ENCODE results near the gene TUBE1.
"Not testable (repeated sequence)": the region's sequence is repeated elsewhere in the genome, so short reads cannot be mapped to it uniquely, and the experiment has no call there.

TUBE1 gene, protein sequence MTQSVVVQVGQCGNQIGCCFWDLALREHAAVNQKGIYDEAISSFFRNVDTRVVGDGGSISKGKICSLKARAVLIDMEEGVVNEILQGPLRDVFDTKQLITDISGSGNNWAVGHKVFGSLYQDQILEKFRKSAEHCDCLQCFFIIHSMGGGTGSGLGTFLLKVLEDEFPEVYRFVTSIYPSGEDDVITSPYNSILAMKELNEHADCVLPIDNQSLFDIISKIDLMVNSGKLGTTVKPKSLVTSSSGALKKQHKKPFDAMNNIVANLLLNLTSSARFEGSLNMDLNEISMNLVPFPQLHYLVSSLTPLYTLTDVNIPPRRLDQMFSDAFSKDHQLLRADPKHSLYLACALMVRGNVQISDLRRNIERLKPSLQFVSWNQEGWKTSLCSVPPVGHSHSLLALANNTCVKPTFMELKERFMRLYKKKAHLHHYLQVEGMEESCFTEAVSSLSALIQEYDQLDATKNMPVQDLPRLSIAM
- total RNA-seq: 26.8 to 27.1 reads per million in 2 donors

DNA sequence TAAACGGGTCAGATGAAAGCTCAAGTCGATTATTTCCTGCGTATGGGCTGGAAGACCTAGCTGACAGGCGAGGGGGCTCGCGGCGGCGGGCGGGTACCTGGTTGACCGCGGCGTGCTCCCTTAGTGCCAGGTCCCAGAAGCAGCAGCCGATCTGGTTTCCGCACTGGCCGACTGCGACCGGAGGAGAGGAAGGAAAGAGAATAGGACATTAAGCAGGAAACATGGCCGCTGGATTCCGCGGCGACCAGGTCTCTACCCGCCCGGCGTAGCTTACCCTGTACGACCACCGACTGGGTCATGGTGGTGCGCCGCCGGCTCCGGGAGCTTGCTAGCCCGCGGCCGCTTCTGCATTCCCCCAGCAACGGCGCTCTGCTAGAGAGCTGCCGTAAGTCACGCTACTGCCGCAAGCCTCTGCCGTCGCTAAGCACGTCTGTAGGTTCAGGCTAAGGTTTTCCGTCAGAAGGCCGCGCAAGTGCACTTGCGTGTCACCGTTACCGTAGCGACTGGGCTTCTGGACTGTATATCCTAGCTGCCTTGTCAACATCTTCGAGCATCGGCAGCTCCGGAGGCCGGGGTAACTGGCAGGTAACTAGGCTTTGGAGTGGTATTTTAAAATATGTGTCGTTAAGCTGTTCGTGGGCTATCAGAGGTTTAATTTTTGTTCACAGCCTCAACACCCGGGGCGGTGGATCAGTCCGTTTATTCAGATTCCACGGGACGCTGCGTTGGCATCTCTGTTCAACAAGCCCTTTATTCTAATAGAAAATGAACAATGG, at the start of gene TUBE1, which contains the start of gene FAM229B:
TUBE1 (minus strand) TSS at position 347 of the 776 bp plus-strand sequence; CDS start at position 299, 48 bp downstream.
FAM229B (plus strand) TSS at position 456 of the 776 bp plus-strand sequence. CDS start 11,693 bp downstream, outside the sequence.
- peak; percentile 70 to 98 (median 86) for DNase-seq

DNA sequence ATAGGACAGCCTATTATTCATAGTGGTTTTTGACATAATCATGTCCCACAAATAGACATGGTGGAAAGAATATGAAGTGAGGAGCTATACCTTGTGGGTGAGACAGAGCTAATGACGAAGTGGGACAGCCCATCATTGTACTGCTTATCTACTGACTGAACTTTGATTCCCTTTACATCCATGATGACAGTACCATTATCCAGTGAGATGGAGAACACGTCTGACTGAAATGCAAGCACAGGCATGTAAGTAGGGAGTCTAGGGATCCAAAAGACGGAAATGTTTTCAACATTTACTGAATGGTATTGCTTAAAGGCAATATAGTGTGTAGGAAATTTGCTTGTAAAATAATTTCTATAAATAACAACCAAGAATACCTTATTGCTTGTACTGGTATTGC, 43.6 kb upstream of the TUBE1 start:
- DNase-seq: no peak

DNA sequence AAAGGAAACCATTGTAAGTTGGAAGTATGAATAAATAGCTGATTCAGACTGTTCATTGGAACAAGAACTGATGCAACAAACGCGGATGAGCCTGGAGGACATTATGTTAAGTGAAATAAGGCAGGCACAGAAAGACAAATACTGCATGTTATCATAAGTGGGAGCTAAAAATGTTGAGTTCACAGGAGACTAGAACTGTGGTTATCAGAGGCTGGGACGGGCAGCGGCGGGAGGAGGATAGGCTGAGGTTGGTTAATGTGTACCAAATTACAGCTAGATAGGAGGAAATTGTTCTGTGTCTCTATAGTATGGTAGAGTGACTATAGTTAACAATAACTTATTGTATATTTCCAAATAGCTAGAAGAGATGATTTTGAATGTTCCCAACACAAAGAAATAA, 40.9 kb upstream of the TUBE1 start:
- DNase-seq: no peak

DNA sequence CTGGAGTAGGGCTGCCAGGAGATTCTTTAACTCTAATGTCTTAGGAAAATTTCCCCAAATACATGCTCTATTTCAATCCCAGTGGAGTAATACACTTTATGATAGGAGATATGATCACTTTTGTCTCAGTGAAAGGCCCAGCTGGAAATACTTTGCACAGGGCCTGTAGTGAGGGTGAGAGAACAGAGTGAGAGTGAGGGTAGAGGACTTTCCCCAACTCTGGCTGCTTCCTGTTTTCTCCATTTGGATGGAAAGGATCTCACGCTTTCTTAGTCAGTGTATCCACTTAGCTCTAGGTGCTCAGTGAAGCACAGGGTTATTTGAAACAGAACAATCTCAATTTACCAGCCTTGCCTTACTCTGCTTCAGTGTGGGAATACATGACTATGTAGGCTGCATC, 36.7 kb upstream of the TUBE1 start:
- DNase-seq: no peak

DNA sequence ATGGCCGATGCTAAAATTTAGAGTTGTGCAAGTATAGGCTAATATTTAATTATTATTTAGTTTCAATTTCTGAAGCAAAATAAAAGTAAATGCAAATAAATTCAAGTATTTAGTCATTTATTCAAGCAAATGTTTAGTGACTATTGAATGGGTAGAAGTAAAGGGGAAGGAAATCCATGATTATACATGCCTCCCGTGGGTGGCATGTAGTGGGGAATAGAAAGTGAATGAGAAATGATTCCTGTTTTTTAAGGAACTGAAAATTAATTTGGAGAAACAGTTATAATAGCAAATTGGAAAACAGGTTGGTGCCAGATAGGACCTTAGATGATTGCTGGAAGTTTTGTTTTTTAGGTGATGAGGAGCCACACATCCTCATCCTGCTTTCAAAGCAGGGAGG, 35.5 kb upstream of the TUBE1 start:
- DNase-seq: no peak

DNA sequence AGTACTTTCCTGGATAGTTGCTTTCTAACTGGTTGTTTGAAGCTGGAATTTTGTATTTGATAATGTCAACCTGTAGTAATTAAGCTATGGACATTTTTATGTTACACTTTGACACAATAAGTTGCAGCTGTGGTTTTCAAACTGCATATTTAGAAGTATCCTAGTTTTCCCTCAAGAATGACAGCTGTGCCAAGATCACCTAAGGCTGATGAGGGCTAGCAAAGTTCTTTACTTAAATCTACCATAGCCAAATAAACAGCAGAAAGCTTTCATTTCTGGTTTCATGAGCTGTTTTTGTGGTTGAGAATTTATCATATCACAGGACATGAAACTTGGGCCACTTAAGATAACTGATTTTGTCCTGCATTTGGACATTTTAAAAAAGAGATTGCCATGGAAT, 30.8 kb upstream of the TUBE1 start:
- DNase-seq: no peak

DNA sequence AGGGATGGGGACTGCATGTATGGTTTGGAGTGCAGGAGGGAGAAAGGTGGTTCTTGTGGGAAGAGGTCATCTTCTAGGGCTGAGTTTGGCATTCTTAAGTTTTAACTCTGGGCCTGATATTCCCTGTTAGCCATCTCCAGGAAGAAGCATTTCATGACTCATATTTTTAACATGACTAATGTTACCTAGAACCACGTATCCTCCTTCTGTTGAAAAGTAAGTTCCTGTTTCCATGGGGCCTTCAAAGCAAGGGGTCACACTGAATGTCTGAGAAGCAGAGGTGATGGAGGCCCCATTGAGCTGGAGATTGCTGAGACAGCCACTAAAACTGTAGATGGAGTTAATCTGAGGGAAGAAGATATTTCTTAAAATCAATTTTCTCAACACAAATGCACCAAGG, 30.3 kb upstream of the TUBE1 start:
- DNase-seq: no peak

DNA sequence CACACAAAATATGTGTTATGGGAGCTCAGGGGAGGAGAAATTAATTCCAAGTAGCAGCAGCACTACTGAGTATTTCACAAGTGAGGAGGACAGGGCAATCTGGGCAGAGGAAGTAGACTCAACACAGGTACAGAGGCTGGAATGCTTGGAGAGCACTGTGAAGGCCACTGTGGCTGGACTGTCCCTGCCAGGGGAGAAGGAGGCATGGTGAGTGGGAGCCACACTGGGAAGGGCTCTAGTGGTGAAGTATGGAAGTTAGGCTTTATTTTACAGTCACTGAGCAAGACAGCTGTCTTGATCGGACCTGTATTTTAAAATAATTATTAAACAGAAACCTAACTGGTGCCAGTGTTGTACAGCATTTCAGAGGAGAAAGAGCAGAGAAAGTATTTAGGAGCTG, 28.9 kb upstream of the TUBE1 start:
- no peak for DNase-seq

DNA sequence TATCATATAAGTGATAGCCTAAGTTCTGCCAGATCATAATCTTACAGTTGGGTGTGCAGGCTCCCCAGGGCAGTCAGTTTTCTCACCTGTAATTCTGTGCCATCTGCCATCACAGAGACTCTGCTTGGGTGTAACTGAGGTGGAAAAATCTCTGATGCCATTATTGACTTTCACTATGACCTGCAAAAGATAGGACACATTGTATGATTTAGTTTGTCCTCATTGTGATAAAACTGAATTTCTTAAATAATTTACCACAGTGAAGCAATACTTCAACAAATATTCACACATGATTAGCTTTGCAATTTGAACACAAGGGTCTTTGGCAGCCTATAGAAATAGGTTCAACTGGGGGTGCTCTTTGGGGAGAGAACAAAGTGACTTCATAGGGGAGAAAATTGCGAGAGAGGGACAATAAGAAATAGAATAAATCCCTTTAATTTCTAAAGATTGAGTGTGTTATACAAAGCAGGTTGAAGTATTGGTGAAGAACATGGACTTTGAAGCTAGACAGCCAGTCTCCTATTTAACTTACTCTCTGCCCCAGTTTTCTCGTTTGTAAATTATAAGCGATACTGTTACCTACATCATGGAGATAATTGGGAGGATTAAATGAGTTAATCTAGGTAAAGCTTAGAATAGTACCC, 27.4 kb upstream of the TUBE1 start:
- DNase-seq: no peak

DNA sequence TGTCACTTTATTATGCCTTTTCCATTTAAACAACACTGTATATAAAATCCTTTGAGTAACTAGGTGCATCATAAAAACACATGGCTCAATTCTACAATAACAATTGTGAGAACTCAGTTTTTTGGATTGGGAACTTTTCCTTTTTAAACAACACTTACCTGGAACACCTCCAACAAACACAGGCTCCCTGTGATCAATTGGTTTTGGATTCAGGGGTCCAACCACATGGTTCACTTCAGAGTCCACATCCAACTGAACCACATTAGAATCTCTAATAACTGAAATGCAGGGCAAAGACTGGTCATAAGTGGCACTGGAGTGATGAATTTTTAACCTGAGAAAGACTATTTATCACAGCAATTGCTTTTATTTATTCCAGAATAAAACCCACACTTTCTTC, 26.6 kb upstream of the TUBE1 start:
- no peak for DNase-seq

DNA sequence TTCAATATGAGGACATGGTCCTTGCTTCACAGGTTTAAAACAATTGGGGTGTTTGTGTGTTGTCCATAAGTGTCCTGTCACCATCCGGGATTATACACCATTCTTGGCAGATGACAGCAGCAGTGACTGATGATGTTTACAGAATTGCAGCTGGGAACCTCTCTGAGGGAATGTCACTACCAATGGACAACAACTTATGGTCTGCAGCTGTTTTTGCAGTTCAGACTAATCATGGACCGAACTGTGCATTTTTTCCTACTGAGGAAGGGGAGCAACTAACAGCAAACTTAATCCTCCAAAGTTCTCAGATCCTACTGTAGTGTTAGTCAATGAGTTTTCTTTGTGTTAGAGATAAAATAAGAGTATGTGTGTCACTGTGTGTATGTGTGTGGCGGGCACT, 26.1 kb upstream of the TUBE1 start:
- DNase-seq: no peak

DNA sequence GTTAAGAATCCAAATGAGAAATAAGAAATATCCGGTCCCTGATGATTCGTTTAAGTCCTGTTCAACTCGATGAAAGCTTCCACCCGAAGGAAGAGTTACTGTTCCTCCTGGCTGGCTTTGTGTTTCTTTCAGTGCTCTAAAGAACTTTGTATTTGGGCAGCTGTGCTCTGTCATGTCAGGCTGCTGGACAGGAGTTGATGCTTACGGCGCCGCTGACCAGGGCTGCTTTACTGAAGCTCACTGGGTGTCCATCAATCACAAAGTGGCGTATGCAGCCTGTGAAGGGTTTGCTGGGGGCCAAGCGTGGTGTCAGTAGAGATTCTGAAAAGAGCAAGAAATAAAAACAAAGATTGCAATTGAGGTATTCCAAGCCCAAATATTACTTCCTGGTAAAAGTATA, 22.0 kb upstream of the TUBE1 start:
- no peak for DNase-seq

DNA sequence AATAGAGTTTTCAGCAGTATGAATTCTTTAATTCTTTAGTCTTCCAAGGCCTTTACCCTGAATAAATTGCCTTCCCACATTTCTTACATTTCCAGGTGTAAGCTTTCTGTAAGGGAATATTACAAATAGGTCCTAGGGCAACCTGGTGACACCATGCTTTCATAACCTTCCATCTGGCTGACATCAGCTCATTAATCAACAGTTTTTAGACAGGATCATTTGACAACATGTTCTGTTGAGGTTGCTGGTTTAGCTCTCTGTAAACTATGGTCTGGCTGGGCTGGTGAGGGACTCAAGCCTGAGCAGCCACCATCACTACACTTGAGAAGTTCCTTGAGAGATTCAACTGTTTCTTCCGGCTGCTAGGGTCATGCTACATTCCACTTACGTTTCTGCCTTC, 19.3 kb upstream of the TUBE1 start:
- DNase-seq: no peak

DNA sequence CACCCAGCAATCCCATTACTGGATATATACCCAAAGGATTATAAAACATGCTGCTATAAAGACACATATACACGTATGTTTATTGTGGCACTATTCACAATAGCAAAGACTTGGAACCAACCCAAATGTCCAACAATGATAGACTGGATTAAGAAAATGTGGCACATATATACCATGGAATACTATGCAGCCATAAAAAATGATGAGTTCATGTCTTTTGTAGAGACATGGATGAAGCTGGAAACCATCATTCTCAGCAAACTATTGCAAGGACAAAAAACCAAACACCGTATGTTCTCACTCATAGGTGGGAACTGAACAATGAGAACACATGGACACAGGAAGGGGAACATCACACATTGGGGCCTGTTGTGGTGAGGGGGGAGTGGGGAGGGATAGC, 18.7 kb upstream of the TUBE1 start:
- DNase-seq: not testable (repeated sequence)

DNA sequence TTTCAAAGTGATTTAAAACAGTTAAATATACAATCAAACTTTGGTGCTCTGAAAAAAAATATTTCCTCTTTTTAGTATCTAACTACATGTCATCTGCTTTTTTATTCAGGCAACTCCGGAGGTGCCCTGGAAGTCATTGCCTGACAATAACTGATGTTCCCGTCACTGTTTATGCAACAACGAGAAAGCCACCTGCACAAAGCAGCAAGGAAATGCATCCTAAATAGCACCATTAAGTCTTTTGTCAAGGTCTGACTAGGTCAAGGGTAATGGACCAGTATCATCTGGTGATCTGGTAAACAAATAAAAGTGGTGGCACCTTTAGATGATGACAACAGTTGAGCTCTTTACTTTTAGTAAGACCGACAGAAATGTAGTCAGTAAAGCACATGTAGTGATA, 13.3 kb upstream of the TUBE1 start:
- DNase-seq: no peak

DNA sequence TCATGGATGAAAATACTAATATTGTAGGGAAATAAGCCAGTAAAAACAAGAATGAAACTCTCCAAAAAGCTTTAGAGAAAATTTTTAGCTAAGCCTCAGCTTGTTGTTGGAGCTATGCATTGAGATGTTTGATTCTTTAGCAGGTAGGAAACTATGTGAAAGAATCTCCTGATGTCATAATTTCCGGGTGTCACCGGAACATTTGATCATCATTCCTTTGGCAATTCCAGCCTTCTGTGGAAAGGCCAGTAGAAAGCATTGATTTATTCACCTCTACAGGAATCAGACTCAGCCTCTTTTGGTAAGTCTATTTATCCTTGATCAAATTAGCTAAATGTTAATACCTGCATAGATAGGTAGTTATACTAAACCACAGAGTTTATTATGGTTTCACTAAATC, 9.6 kb upstream of the TUBE1 start:
- DNase-seq: no peak

DNA sequence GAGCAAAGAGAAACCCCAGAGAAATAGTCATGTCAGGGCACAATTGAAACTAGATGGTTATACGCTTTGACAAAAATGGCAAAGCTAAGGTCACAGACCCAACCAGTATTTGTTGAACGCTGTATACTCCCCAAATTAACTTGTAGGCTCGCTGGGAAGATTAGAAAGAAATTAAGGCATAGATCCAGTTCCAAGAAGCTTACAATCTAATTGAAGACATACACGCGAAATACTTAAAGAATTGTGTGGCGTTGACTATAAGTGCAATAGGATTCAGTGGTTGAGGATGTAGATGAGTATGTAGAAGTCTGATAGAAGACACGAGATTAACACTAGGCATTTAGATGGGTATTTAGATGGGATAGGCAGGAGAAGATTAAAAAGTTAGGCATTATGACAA, 634 bp upstream of the TUBE1 start:
- no peak for DNase-seq

DNA sequence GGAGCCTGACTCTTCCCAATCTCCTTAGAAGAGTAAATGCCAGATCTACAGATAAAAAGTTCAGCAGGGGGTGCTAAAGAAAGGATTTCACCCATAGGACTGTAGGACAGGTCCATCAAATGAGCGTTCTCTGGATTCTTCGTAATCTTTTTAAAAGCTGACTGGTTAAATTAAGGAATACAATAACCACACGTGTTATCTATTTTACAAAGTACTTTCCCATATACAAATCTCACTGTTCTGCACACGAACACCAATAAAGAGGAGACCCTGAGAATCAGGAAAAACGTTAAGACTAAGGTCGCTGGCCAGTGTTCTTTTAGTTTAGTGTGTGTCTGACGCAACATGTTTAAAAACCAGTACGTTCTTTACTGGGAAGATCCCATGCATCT, 542 bp downstream of the TUBE1 start:
- DNase-seq: peak in 1 of 5 experiments; percentile 4

DNA sequence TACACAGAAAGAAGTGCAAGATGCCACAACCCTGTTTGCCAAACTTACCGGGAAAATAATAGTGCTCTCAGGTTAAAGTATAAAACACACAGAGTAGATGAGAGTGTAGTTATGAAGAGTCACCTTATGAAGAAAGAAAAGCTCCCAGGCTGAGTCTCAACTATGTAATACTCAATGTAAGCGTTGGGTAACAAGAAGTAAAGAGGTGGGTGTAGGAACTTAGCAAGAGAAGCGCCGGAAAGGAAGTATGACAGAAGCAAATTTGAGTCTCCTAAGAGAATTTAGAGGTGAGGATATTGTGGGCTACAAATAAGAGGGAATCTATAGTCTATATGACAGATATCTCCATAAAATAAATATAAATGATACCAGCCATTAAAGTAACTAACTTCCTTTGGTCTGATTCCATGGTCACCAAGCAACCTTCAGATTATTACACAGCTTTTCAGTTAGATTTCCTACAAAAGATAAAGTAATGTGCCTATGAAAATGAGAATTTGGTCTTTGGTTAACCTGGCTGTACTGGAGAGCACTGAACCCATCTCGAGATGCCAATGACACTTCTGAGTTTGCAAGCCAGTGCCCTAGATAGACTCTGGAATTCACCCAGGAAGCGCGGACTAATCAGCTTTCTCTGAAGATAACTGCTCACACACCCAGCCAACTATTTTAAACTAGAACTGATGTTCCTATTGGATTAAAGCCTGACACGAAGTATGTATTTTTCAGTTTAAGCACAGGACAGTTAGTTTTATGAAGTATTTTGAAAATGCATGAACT, 1.8 kb downstream of the TUBE1 start:
- DNase-seq: no peak

DNA sequence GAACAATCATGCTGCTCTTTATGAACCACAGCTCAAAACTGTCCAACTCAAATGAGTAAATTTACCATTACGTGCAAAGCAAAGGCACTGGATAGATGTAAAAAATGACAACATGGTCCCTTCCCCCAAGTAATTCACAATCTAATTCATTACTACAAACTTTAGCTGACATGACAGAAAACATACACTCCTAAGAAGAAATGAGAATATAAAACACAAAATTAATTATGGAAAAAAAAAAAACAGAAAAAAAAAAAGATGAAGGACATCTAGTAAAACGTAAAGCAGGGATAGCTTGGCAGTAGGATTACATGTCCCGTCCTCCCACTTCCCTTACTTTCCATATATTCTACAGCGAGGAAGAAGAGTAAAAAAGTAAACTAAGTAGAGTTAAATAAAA, 5.7 kb downstream of the TUBE1 start:
- DNase-seq: no peak

DNA sequence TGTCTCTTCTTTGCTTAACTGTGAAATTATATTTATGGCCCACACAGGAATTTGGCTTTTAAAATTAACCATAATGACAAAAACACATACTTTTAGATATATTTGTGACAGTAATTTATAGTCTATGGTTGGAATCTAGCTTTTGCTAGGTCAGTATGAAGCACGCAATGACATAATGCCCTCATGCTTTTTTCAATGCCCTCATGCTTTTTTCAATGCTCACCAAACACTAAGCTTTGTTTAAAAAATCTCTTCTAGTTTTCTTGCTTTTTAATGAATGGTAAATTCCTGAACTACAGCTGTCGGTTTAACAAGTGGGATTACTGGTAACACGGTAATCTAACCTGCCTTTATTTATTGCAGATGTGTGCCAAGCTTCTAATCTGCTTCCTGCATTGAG, 20.7 kb downstream of the TUBE1 start:
- no peak for DNase-seq

DNA sequence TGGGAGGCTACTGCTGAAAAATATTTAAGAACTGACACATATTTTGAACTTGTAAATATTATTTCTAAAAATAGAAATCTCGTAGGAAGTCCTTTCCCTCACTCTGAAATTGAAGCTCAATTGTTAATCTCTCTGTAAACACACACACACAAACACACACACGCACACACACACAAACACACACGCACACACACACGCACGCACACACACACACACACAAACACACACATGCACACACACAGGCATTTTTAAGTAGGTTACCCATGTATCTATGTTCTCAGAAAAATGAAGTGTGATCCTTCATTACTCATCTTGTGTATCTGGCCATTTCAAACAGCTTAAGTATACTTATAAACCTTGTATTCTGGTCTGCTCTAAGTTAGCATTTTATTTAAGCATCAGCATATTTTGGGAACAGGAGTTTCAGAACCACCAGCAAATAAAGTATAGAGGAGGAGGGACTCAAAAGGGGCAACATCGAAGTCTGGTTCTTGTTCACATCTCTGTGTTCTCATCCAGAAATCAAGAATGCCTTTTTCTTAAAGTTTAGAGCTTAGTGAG, 21.8 kb downstream of the TUBE1 start:
- no peak for DNase-seq

Data from T-helper 2 cell (primary cell).